HG03558 (cell line): ENCODE data around the gene UFSP2.

Experiments used
- ATAC-seq: cut with Tn5 transposase; IDR thresholded peaks from one replicate; pipeline ENCODE4 v1.9.1; 2021; ENCODE audit warnings: moderate number of reproducible peaks; ENCODE audit not compliant: unreplicated experiment; ENCODE audit errors: extremely low read depth

The UFSP2 gene

GRCh38 chr4:185357733-185358440, 67.9 kb downstream of the UFSP2 start:
- ATAC-seq, result no peak

GRCh38 chr4:185357211-185357610, 68.6 kb downstream of the UFSP2 start:
- no peak for ATAC-seq

GRCh38 chr4:185352741-185353140, 73.0 kb downstream of the UFSP2 start:
- ATAC-seq, result no peak

- ATAC-seq, result no peak
Measured at GRCh38 chr4:185352202-185352601, 73.6 kb downstream of the UFSP2 start.

- no peak for ATAC-seq
Measured at GRCh38 chr4:185351691-185352090, 74.1 kb downstream of the UFSP2 start.
